NB4 (cell line): Measurements from ENCODE around the gene TMEM31.

Experiments used
- CTCF ChIP-seq: IDR thresholded peaks from one replicate; pipeline ENCODE4 v1.5.1; 2012; ENCODE audit warnings: low read depth, low read length
- MAX ChIP-seq: IDR thresholded peaks from 2 replicates; pipeline ENCODE4 v1.6.1; 2011; ENCODE audit warnings: low read depth, low read length
- MYC ChIP-seq: IDR thresholded peaks from 2 replicates; pipeline ENCODE4 v1.6.1; 2011; ENCODE audit warnings: low read depth, low read length
- POLR2A ChIP-seq: IDR thresholded peaks from 2 replicates; pipeline ENCODE4 v1.6.1; 2011; ENCODE audit warnings: mild to moderate bottlenecking; ENCODE audit not compliant: insufficient read length; ENCODE audit errors: extremely low read depth

- TF ChIP-seq CTCF (no peak), POLR2A (no peak), MYC (no peak), MAX (no peak)
Measured at GRCh38 chrX:103666202-103667107, 44.3 kb upstream of the TMEM31 start.
